GM23338 (cell line): ENCODE data around the gene SMYD3. TPM values are rescaled to one million over a fixed set of nuclear protein-coding genes. Genes with fewer than 3 reads are reported as not detected.

Experiments used
- ATAC-seq: fragments of 200-7000 bp; cut with Tn5 transposase; 3 replicates; pipeline ENCODE4 v1.9.1; 2020
- DNase-seq: peaks from one replicate; pipeline ENCODE4 v3.0.0-alpha.2; 2015; ENCODE audit warnings: low spot score
- H2AFZ ChIP-seq: fragments of 200-600 bp; sonication (generic); 2 replicates; pipeline ENCODE4 v1.8.0; 2016; ENCODE audit warnings: antibody characterized with exemption, mild to moderate bottlenecking, moderate library complexity
- H3F3A ChIP-seq: fragments of 200-600 bp; sonication (generic); replicated peaks from 2 replicates; pipeline ENCODE4 v1.8.0; 2017; ENCODE audit warnings: antibody characterized with exemption, mixed run types, low read depth
- H3K27ac ChIP-seq: fragments of 200-600 bp; sonication (generic); 2 replicates; pipeline ENCODE4 v1.6.1; 2016; ENCODE audit warnings: low read depth
- H3K27me3 ChIP-seq: fragments of 200-600 bp; sonication (generic); 2 replicates; pipeline ENCODE4 v1.8.0; 2016; ENCODE audit warnings: mild to moderate bottlenecking, mixed run types, moderate library complexity; ENCODE audit not compliant: insufficient read depth
- H3K36me3 ChIP-seq: fragments of 200-600 bp; sonication (generic); 2 replicates; pipeline ENCODE4 v1.8.0; 2016; ENCODE audit warnings: mild to moderate bottlenecking; ENCODE audit not compliant: insufficient read depth
- H3K4me1 ChIP-seq: fragments of 200-600 bp; sonication (generic); 2 replicates; pipeline ENCODE4 v1.8.0; 2016; ENCODE audit warnings: mild to moderate bottlenecking, moderate library complexity; ENCODE audit not compliant: insufficient read depth
- H3K4me2 ChIP-seq: fragments of 200-600 bp; sonication (generic); 2 replicates; pipeline ENCODE4 v1.7.1; 2017; ENCODE audit warnings: mixed run types
- H3K4me3 ChIP-seq: fragments of 200-600 bp; sonication (generic); 2 replicates; pipeline ENCODE4 v1.6.1; 2016; ENCODE audit warnings: mixed run types
- H3K79me2 ChIP-seq: fragments of 200-600 bp; sonication (generic); replicated peaks from 2 replicates; pipeline ENCODE4 v1.8.0; 2017; ENCODE audit warnings: mild to moderate bottlenecking; ENCODE audit not compliant: insufficient read depth
- H3K9me2 ChIP-seq: fragments of 200-600 bp; sonication (generic); 2 replicates; pipeline ENCODE4 v1.8.0; 2017; ENCODE audit not compliant: insufficient read depth
- H4K20me1 ChIP-seq: fragments of 200-600 bp; sonication (generic); replicated peaks from 2 replicates; pipeline ENCODE4 v1.8.0; 2017; ENCODE audit warnings: mild to moderate bottlenecking; ENCODE audit not compliant: insufficient read depth
- H3K27ac Mint-ChIP-seq: 2 replicates; pipeline ENCODE4 v1.8.0; 2020; ENCODE audit warnings: inconsistent platforms, mild to moderate bottlenecking, moderate library complexity, mixed read lengths
- H3K27me3 Mint-ChIP-seq: 3 replicates; pipeline ENCODE4 v1.8.0; 2022; ENCODE audit warnings: low read depth, mild to moderate bottlenecking, moderate library complexity, mixed read lengths, inconsistent platforms; ENCODE audit not compliant: insufficient read depth, poor library complexity
- H3K36me3 Mint-ChIP-seq: 3 replicates; pipeline ENCODE4 v1.8.0; 2021; ENCODE audit warnings: low read depth, mild to moderate bottlenecking, inconsistent platforms, moderate library complexity, mixed read lengths
- H3K4me1 Mint-ChIP-seq: 3 replicates; pipeline ENCODE4 v1.8.0; 2020; ENCODE audit warnings: mild to moderate bottlenecking, inconsistent platforms, mixed read lengths
- H3K4me3 Mint-ChIP-seq: 3 replicates; pipeline ENCODE4 v1.8.0; 2021; ENCODE audit warnings: moderate library complexity, mild to moderate bottlenecking, inconsistent platforms, mixed read lengths
- H3K9me3 Mint-ChIP-seq: 3 replicates; pipeline ENCODE4 v1.8.0; 2020; ENCODE audit warnings: moderate library complexity, mild to moderate bottlenecking, inconsistent platforms, mixed read lengths
- CREB1 ChIP-seq: fragments of 250-450 bp; sonication (Bioruptor Pico); IDR thresholded peaks from 2 replicates; pipeline ENCODE4 v1.5.0; 2020; ENCODE audit warnings: low read depth, mild to moderate bottlenecking, moderate library complexity
- EZH2 ChIP-seq: fragments of 200-600 bp; sonication (generic); IDR thresholded peaks from one replicate; pipeline ENCODE4 v1.8.0; 2017; ENCODE audit warnings: antibody characterized with exemption, mild to moderate bottlenecking, low read depth; ENCODE audit not compliant: unreplicated experiment
- EZH2phosphoT487 ChIP-seq: fragments of 200-600 bp; sonication (generic); IDR thresholded peaks from one replicate; pipeline ENCODE4 v1.8.1; 2018; ENCODE audit warnings: antibody characterized with exemption; ENCODE audit not compliant: unreplicated experiment
- JUNB ChIP-seq: IDR thresholded peaks from one replicate; pipeline ENCODE4 v1.6.1; 2016; ENCODE audit warnings: antibody characterized with exemption; ENCODE audit not compliant: unreplicated experiment
- NANOG ChIP-seq: IDR thresholded peaks from 2 replicates; pipeline ENCODE4 v1.6.1; 2016; ENCODE audit warnings: antibody characterized with exemption, borderline replicate concordance
- POLR2AphosphoS5 ChIP-seq: IDR thresholded peaks from 2 replicates; pipeline ENCODE4 v1.6.1; 2016; ENCODE audit warnings: antibody characterized with exemption, low read depth
- STAT1 ChIP-seq: IDR thresholded peaks from one replicate; pipeline ENCODE4 v1.6.1; 2016; ENCODE audit warnings: antibody characterized with exemption; ENCODE audit not compliant: unreplicated experiment
- ZNF114 ChIP-seq: fragments of 250-450 bp; sonication (Bioruptor Pico); IDR thresholded peaks from 2 replicates; pipeline ENCODE4 v1.5.0; 2020; ENCODE audit warnings: mild to moderate bottlenecking, moderate library complexity
- ZNF331 ChIP-seq: fragments of 250-450 bp; sonication (Bioruptor Pico); IDR thresholded peaks from 2 replicates; pipeline ENCODE4 v1.5.0; 2020; ENCODE audit warnings: low read depth, mild to moderate bottlenecking, moderate library complexity
- polyA plus RNA-seq: library from polyadenylated mRNA; unstranded; fragments of >200 nt; fragmentation: Nextera tagmentation; extraction: Ambion mirVana; gene quantifications from 2 replicates; pipeline ENCODE4 v1.2.1, GENCODE V29; 2016
- total RNA-seq: library from RNA; depleted of rRNA; stranded (reverse); fragments of >200 nt; shearing (Covaris generic); gene quantifications from 2 replicates; pipeline ENCODE4 v1.2.3, GENCODE V29; 2014
- TF ChIP-seq, protein P1 (sequence below): fragments of 250-450 bp; sonication (Bioruptor Pico); IDR thresholded peaks from 2 replicates; pipeline ENCODE4 v1.5.0; 2020; ENCODE audit warnings: mild to moderate bottlenecking, moderate library complexity
- TF ChIP-seq, protein P2 (sequence below), 2 experiments: fragments of 200-600 bp in 1 of 2; sonication (generic) in 1 of 2; conservative IDR thresholded peaks; 2 replicates each; pipeline versions ENCODE4 v1.5.1 to v1.6.1; 2016 to 2017; ENCODE audit warnings: antibody characterized with exemption in 2 of 2, low read depth in 2 of 2, mild to moderate bottlenecking in 2 of 2, moderate library complexity in 1 of 2
- TF ChIP-seq, protein P3 (sequence below): IDR thresholded peaks from one replicate; pipeline ENCODE4 v1.6.1; 2018; ENCODE audit warnings: antibody characterized with exemption; ENCODE audit not compliant: unreplicated experiment
- TF ChIP-seq, protein P4 (sequence below): IDR thresholded peaks from 2 replicates; pipeline ENCODE4 v1.6.1; 2016; ENCODE audit warnings: antibody characterized with exemption

SMYD3 gene
- total and polyA plus RNA-seq, 2 experiments from 2014 or later, result 31.8 to 34.4 TPM

DNA sequence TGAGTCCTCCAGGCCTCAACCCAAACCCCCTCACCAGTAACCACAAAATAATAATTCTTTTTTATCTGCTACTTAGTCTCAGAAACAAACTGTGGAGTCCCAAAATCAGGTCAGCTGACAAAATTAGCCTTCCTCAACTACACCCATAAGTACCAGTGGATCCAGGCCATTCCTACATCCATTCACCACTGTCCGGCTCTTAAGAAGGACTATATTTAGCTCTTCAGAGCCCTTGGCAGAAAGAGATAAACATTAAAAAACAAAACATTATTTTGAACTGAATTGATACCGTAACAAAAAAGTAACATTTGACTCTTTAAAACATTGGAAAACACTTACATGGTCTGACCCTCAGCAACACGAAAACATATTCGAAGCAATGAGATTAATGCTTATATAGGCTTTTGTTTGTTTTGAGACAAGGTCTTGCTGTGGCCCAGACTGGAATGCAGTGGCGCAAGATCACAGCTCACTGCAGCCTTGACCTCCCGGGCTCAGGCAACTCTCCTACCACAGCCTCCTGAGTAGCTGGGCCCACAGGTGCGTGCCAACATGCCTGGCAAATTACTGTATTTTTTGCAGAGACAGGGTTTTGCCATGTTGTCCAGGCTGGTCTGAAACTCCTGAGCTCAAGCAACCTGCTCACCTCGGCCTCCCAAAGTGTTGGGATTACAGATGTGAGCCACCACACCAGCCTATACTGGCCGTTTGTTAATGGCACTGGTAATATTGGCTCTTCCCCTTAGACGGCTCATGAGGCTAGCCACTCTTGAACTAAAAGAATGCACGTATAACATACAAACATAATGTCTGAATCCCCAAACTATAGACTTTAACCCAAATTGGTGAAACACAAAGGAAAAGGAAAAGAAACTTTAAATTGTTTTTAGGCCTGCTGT, 330.7 kb downstream of the SMYD3 start:
- H3K4me2 ChIP-seq, result no peak overlapping the region
- Mint-ChIP-seq H3K4me1 (no peaks in the 10 kb centered on the region; the same call in 2 of the 3 replicates), H3K36me3 (no peaks in the 10 kb centered on the region; the same call in 2 of the 3 replicates), H3K9me3 (no peaks in the 10 kb centered on the region), H3K27me3 (peaks cover 3% of the 10 kb centered on the region), H3K27ac (no peak overlapping the region), H3K4me3 (no peak overlapping the region)
- H3K4me3 ChIP-seq, result no peak overlapping the region
- H3K27me3 ChIP-seq, result no peaks in the 10 kb centered on the region
- no peaks in the 10 kb centered on the region for H3K36me3 ChIP-seq
- H3K4me1 ChIP-seq, result no peaks in the 10 kb centered on the region
- H2AFZ ChIP-seq, result no peak overlapping the region
- DNase-seq, result no peak
- no peaks in the 10 kb centered on the region for H3F3A ChIP-seq
- no peaks in the 10 kb centered on the region for H4K20me1 ChIP-seq
- TF ChIP-seq EZH2phosphoT487 (no peak), ZNF331 (no peak), NANOG (no peak), JUNB (no peak), POLR2AphosphoS5 (no peak), ZNF114 (CRISPR knock-in tag) (no peak), STAT1 (no peak), CREB1 (CRISPR knock-in tag) (no peak), EZH2 (no peak)
- TF ChIP-seq, protein P1, sequence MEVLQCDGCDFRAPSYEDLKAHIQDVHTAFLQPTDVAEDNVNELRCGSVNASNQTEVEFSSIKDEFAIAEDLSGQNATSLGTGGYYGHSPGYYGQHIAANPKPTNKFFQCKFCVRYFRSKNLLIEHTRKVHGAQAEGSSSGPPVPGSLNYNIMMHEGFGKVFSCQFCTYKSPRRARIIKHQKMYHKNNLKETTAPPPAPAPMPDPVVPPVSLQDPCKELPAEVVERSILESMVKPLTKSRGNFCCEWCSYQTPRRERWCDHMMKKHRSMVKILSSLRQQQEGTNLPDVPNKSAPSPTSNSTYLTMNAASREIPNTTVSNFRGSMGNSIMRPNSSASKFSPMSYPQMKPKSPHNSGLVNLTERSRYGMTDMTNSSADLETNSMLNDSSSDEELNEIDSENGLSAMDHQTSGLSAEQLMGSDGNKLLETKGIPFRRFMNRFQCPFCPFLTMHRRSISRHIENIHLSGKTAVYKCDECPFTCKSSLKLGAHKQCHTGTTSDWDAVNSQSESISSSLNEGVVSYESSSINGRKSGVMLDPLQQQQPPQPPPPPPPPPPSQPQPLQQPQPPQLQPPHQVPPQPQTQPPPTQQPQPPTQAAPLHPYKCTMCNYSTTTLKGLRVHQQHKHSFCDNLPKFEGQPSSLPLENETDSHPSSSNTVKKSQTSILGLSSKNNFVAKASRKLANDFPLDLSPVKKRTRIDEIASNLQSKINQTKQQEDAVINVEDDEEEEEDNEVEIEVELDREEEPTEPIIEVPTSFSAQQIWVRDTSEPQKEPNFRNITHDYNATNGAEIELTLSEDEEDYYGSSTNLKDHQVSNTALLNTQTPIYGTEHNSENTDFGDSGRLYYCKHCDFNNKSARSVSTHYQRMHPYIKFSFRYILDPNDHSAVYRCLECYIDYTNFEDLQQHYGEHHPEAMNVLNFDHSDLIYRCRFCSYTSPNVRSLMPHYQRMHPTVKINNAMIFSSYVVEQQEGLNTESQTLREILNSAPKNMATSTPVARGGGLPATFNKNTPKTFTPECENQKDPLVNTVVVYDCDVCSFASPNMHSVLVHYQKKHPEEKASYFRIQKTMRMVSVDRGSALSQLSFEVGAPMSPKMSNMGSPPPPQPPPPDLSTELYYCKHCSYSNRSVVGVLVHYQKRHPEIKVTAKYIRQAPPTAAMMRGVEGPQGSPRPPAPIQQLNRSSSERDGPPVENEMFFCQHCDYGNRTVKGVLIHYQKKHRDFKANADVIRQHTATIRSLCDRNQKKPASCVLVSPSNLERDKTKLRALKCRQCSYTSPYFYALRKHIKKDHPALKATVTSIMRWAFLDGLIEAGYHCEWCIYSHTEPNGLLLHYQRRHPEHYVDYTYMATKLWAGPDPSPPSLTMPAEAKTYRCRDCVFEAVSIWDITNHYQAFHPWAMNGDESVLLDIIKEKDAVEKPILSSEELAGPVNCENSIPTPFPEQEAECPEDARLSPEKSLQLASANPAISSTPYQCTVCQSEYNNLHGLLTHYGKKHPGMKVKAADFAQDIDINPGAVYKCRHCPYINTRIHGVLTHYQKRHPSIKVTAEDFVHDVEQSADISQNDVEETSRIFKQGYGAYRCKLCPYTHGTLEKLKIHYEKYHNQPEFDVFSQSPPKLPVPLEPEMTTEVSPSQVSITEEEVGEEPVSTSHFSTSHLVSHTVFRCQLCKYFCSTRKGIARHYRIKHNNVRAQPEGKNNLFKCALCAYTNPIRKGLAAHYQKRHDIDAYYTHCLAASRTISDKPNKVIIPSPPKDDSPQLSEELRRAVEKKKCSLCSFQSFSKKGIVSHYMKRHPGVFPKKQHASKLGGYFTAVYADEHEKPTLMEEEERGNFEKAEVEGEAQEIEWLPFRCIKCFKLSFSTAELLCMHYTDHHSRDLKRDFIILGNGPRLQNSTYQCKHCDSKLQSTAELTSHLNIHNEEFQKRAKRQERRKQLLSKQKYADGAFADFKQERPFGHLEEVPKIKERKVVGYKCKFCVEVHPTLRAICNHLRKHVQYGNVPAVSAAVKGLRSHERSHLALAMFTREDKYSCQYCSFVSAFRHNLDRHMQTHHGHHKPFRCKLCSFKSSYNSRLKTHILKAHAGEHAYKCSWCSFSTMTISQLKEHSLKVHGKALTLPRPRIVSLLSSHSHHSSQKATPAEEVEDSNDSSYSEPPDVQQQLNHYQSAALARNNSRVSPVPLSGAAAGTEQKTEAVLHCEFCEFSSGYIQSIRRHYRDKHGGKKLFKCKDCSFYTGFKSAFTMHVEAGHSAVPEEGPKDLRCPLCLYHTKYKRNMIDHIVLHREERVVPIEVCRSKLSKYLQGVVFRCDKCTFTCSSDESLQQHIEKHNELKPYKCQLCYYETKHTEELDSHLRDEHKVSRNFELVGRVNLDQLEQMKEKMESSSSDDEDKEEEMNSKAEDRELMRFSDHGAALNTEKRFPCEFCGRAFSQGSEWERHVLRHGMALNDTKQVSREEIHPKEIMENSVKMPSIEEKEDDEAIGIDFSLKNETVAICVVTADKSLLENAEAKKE (CRISPR knock-in tag), result no peak
- TF ChIP-seq, protein P2, sequence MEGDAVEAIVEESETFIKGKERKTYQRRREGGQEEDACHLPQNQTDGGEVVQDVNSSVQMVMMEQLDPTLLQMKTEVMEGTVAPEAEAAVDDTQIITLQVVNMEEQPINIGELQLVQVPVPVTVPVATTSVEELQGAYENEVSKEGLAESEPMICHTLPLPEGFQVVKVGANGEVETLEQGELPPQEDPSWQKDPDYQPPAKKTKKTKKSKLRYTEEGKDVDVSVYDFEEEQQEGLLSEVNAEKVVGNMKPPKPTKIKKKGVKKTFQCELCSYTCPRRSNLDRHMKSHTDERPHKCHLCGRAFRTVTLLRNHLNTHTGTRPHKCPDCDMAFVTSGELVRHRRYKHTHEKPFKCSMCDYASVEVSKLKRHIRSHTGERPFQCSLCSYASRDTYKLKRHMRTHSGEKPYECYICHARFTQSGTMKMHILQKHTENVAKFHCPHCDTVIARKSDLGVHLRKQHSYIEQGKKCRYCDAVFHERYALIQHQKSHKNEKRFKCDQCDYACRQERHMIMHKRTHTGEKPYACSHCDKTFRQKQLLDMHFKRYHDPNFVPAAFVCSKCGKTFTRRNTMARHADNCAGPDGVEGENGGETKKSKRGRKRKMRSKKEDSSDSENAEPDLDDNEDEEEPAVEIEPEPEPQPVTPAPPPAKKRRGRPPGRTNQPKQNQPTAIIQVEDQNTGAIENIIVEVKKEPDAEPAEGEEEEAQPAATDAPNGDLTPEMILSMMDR (conservative IDR thresholded peaks at IDR 0.05; ENCODE audit: low read depth in 2 of 2), result no peak
- TF ChIP-seq, protein P3, sequence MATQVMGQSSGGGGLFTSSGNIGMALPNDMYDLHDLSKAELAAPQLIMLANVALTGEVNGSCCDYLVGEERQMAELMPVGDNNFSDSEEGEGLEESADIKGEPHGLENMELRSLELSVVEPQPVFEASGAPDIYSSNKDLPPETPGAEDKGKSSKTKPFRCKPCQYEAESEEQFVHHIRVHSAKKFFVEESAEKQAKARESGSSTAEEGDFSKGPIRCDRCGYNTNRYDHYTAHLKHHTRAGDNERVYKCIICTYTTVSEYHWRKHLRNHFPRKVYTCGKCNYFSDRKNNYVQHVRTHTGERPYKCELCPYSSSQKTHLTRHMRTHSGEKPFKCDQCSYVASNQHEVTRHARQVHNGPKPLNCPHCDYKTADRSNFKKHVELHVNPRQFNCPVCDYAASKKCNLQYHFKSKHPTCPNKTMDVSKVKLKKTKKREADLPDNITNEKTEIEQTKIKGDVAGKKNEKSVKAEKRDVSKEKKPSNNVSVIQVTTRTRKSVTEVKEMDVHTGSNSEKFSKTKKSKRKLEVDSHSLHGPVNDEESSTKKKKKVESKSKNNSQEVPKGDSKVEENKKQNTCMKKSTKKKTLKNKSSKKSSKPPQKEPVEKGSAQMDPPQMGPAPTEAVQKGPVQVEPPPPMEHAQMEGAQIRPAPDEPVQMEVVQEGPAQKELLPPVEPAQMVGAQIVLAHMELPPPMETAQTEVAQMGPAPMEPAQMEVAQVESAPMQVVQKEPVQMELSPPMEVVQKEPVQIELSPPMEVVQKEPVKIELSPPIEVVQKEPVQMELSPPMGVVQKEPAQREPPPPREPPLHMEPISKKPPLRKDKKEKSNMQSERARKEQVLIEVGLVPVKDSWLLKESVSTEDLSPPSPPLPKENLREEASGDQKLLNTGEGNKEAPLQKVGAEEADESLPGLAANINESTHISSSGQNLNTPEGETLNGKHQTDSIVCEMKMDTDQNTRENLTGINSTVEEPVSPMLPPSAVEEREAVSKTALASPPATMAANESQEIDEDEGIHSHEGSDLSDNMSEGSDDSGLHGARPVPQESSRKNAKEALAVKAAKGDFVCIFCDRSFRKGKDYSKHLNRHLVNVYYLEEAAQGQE, result no peak
- TF ChIP-seq, protein P4, sequence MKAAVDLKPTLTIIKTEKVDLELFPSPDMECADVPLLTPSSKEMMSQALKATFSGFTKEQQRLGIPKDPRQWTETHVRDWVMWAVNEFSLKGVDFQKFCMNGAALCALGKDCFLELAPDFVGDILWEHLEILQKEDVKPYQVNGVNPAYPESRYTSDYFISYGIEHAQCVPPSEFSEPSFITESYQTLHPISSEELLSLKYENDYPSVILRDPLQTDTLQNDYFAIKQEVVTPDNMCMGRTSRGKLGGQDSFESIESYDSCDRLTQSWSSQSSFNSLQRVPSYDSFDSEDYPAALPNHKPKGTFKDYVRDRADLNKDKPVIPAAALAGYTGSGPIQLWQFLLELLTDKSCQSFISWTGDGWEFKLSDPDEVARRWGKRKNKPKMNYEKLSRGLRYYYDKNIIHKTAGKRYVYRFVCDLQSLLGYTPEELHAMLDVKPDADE, result no peak
- ATAC-seq, result peak; percentile 57
- no peaks in the 10 kb centered on the region for H3K79me2 ChIP-seq
- no peaks in the 10 kb centered on the region for H3K9me2 ChIP-seq
- no peak overlapping the region for H3K27ac ChIP-seq
